ENCODE data around the gene COX4I1. TPM values are rescaled to one million over a fixed set of nuclear protein-coding genes. Genes with fewer than 3 reads are reported as not detected.

Gene COX4I1
- total RNA-seq, 1 donor from 2014 or later: 850 TPM

- H3K4me3 ChIP-seq (ENCODE audit: low read depth, low read length): no peak overlapping the region
- peaks cover 25% of the 10 kb centered on the region for H3K27me3 ChIP-seq (ENCODE audit: control insufficient read depth, insufficient read depth, low read length)
- TF ChIP-seq CTCF (IDR thresholded peaks at IDR 0.05; ENCODE audit: insufficient read depth, low read length, poor library complexity, severe bottlenecking): peak; percentile 33
- H3K36me3 ChIP-seq (ENCODE audit: control insufficient read depth, insufficient read depth, low read length): no peaks in the 10 kb centered on the region
- no peak for DNase-seq (ENCODE audit: low read depth)
These were observed 46.7 kb upstream of the COX4I1 start for GRCh38 chr16:85752511-85753420.

- no peak for DNase-seq (ENCODE audit: low read depth)
These were observed 45.9 kb upstream of the COX4I1 start for GRCh38 chr16:85753559-85753958.

GRCh38 chr16:85753976-85754375 lies 45.5 kb upstream of the COX4I1 start:
- Histone ChIP-seq H3K4me3 (ENCODE audit: low read depth, low read length) (no peak overlapping the region), H3K36me3 (ENCODE audit: control insufficient read depth, insufficient read depth, low read length) (no peaks in the 10 kb centered on the region), H3K27me3 (ENCODE audit: control insufficient read depth, insufficient read depth, low read length) (peaks cover 27% of the 10 kb centered on the region)
- DNase-seq (ENCODE audit: low read depth): no peak
- no peak for TF ChIP-seq CTCF (IDR thresholded peaks at IDR 0.05; ENCODE audit: insufficient read depth, low read length, poor library complexity, severe bottlenecking)

More at GRCh38 chr16:85753559-85753958, 45.9 kb upstream of the COX4I1 start:
- H3K27me3 ChIP-seq (ENCODE audit: control insufficient read depth, insufficient read depth, low read length): peaks cover 25% of the 10 kb centered on the region
- TF ChIP-seq CTCF (IDR thresholded peaks at IDR 0.05; ENCODE audit: insufficient read depth, low read length, poor library complexity, severe bottlenecking): no peak
- no peak overlapping the region for H3K4me3 ChIP-seq (ENCODE audit: low read depth, low read length)
- H3K36me3 ChIP-seq (ENCODE audit: control insufficient read depth, insufficient read depth, low read length): no peaks in the 10 kb centered on the region

DNA sequence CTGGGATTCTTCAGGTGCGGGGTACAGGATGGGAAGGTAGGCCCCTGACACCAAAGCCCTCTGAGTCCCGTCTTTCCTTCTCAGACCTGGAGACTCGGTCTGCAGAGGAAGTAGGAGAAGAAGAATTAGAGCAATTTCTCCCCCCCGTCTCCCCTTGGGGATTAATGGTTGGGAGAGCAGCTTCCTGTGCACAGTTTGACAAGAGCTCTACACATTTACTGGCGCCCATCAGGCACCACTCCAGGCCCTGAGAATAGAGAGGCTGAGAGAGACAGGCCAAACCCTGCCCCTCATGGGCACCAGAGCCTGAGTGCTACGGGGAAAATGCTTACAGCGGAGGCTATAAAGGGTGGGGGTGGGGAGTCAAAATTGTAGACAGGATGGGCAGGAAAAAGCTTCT lies 45.1 kb upstream of the COX4I1 start:
- no peak for TF ChIP-seq CTCF (IDR thresholded peaks at IDR 0.05; ENCODE audit: insufficient read depth, low read length, poor library complexity, severe bottlenecking)
- Histone ChIP-seq H3K36me3 (ENCODE audit: control insufficient read depth, insufficient read depth, low read length) (no peaks in the 10 kb centered on the region), H3K4me3 (ENCODE audit: low read depth, low read length) (no peak overlapping the region), H3K27me3 (ENCODE audit: control insufficient read depth, insufficient read depth, low read length) (peaks cover 31% of the 10 kb centered on the region)
- DNase-seq (ENCODE audit: low read depth): no peak

GRCh38 chr16:85755929-85756768 lies 43.3 kb upstream of the COX4I1 start:
- peaks cover 33% of the 10 kb centered on the region for H3K27me3 ChIP-seq (ENCODE audit: control insufficient read depth, insufficient read depth, low read length)
- DNase-seq (ENCODE audit: low read depth): no peak
- no peak for TF ChIP-seq CTCF (IDR thresholded peaks at IDR 0.05; ENCODE audit: insufficient read depth, low read length, poor library complexity, severe bottlenecking)
- no peak overlapping the region for H3K4me3 ChIP-seq (ENCODE audit: low read depth, low read length)
- no peaks in the 10 kb centered on the region for H3K36me3 ChIP-seq (ENCODE audit: control insufficient read depth, insufficient read depth, low read length)
